Stimulated activated CD4-positive, alpha-beta T cell treated with anti-CD3 and anti-CD28 coated beads, Interleukin-1b, Interleukin-23, amount 100 ng/mL, for 24 hours (primary cell): ENCODE data around the gene STARD9.

Experiments used
- DNase-seq, 4 experiments: peaks; one replicate each; pipeline ENCODE4 v3.0.0-alpha.2; 2020; ENCODE audit warnings: low read depth in 4 of 4, low spot score in 1 of 4

STARD9 gene

DNA sequence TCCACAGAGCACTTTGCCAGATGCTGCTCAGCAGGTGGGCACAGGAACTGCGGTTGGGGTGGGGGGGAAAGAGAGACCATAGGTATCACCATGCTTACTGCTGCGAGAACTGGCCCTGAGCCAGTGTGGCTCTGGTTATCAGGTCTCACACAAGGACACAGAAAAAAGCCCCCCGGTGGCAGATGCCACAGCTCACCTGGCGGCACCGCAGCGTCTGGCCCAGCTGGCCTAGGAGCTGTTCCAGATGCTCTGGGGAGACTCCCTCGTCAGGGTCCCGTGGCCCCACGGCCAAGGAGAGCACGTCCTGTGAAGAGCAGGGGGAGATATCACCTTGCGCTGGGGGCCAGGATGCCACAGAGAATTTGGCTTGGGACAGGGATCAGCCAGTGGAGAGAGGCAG, 150.7 kb downstream of the STARD9 start:
- DNase-seq, result no peak

- no peak for DNase-seq
These were observed 152.5 kb downstream of the STARD9 start for GRCh38 chr15:42727750-42728381.

GRCh38 chr15:42728560-42728959, 153.2 kb downstream of the STARD9 start:
- DNase-seq, result no peak

DNA sequence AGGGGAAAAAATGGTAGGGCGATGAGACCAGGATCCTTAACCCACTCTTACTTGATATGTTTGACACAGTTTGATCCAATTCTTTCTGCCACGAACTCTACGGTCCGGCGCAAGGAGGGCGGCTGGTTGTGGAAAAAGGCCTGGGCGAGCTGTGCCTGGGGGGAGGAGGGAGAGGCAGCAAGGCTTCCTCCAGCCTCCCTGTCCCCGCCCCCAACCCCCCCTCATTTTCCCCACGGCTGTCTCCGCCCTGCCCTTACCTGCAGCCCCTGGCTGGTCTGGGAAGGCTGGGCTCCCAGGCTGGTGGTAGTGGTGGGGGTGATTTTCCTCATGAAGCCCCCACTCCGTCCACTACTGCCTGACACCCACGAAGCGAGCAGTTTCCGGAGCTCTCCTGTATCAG, 153.6 kb downstream of the STARD9 start:
- no peak for DNase-seq

GRCh38 chr15:42729409-42729808, 154.0 kb downstream of the STARD9 start:
- no peak for DNase-seq

GRCh38 chr15:42730135-42730534, 154.7 kb downstream of the STARD9 start:
- no peak for DNase-seq

DNA sequence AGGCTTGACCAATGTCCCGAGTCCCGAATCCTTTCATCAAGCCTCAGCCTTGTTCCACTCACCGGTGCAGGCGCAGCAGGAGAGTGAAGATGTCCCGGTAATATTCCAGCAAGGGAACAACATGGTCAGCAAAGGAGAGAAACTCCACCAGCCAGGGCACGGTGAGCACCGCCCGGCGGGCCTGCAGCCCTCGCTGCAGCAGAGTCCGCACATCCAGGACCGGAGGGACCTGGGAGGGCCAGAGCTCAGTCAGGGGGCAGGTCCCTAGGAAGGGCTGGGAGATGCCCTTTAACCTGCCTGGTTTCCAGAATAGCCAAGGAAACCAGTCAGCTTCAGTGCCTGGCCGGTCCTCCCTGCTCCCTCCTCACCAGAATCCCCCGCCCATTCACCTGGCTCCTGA, 155.1 kb downstream of the STARD9 start:
- DNase-seq, result no peak

GRCh38 chr15:42731461-42731860, 156.1 kb downstream of the STARD9 start:
- no peak for DNase-seq

DNA sequence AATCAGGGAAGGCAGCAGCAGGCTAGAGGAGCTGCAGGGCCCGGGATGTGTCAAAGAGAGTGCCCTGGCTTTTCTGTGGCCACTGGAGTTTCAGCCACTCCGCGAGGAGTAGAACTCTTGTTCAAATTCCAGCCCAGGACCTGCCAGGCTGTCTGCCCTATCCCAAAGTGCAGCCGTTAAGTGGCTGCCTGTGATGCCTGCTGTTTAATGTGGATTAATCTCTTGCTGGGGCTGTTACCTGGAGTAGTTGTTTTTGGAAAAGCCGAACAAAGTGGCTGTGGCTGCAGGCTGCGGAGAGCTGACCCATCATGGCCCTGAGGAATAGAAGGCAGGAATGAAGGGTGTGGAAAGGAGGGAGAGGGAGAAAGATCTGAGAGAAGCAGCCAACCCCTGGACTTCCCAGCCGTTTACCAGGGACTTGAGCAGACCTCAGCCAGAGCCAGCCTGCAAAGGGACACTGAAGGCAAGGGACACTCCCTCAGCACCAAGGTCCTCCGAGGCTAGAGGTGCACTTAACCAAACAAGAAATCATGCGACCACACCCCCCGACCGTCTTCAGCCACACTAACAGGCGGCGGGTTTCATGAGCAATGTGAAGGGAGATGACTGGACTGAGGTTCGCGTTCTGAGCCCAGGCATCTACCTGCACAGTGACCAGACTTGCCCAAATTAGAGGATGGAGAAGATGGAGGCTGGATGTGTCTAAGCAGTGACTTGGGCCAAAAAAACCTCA, 156.9 kb downstream of the STARD9 start:
- DNase-seq, result no peak

- no peak for DNase-seq
These were observed 157.6 kb downstream of the STARD9 start for GRCh38 chr15:42733027-42733426.

DNA sequence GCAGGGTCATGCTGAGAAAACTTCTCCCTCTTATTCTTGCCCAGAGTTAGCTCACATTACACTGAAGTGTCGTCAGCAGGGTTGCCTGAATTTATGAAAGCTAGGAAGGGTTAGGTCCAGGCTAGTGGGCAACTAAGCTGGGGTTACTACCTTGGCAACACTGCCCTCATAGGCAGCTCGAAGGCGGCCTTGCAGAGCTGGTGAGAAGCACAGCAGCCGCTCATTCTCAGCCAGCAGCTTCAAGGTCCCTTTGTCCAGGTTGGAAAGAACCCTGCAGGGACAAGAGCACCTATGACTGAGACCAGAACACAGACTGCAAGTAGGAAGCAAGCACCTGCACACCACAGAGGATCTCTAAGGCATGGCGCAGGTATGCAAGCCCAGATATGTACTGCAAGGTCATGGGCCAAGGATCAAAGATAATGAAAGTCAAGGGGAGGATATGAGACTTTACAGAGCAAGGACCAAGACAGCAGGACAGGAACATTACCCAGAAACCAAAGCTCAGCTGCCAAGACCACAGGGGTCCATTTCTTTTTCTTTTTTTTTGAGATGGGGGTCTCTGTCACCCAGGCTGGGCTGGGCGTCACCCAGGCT, 158.8 kb downstream of the STARD9 start:
- DNase-seq, result no peak

DNA sequence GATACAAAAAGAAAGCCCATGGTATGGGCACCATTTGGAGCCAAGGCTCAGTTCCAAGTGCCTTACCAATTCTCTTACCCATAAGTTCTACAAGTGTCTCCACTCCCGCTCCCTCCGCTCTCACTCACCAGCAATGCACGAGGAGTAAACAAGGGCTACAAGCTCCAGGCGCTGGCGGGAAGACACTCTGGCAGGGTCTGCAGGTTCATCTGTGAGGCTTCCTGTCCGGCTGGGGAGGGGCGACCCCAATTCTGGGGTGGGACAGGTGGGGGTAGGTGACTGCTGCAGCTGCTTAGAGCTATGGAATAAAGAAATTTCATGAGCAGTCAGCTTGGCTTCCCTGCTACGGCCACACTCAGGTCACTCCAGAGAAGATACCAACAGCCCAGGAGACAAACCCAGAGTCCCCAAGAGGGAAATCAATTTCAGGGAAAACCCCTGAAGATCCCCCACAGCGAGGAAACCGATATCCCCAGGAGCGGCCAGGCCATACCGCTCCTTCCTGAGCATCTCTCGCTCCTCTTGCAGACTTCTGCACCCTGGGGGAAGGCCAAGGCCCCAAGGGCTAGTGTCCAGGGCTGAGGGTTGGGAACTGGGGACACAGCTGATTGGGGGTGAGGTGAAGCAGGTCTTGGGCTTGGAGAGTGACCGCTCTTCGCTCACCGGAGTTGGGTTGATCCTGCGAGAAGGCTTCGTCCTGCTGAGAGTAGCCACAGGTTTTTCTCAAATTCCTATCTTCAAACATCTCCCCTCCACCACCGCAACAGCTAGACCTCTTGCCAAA, 160.2 kb downstream of the STARD9 start:
- DNase-seq, result no peak

- DNase-seq, result peak in 1 of 4 experiments; percentile 3
These were observed 160.9 kb downstream of the STARD9 start for GRCh38 chr15:42736178-42736792.

DNA sequence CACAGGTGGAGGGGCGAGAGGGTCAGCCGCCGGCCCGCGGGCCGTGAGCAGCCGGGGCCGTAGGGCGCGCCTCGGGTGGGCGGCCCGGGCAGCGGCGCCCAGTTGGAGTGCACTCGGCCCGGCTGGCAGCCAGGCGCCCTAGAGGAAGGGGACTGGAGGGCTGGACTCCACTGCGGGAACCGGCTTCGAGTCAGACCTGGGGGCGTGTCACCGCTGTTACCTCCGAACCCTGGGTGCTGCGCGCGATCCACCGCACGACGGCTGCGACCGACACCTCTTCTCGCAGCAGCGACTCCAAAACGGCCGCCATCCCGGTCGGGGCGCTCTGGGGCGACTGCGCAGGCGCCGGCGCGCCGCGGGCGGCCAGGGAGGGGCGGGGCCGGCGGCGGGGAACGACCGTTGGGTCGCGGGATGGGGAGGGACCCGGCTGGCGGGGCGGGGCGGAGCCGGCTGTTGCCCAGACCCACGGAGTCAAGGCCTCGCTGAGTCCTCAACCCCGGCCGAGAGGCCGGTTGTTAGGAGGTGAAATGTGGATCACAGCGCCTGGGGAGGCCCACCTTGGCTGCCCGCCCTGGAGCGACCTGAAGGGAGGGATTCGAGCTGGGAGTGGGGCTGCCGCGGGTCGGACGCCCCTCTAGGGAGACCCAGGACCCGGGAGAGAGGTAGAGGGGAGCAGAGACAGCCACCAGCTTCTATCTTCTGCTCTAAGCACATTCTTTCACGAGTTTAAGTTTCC, 161.6 kb downstream of the STARD9 start, which contains the start of gene CDAN1:
CDAN1 (minus strand) TSS at position 336 of the 736 bp plus-strand sequence; CDS start at position 310, 26 bp downstream.
- peak; percentile 79 to 93 (median 90) for DNase-seq

- DNase-seq, result no peak
These were observed 162.3 kb downstream of the STARD9 start for GRCh38 chr15:42737529-42738328.

DNA sequence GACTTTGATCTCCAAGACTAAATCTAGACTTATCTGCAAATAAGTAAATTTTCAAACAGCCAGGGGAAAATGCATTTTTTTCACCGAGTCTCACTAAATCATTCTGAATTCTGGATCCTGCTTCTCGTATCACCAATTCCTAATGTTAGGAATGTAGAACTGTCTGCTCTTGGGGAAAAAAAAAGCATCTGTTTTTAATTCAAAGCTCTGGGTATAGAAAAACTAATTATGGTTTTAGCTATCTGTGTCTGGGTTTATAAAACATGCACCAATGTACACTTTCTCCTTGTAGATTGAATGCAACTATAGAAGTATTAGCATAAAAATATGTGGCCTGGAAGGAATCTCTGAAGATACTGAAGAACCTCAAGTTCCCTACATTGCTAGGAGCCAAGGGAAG, 166.3 kb downstream of the STARD9 start:
- no peak for DNase-seq

DNA sequence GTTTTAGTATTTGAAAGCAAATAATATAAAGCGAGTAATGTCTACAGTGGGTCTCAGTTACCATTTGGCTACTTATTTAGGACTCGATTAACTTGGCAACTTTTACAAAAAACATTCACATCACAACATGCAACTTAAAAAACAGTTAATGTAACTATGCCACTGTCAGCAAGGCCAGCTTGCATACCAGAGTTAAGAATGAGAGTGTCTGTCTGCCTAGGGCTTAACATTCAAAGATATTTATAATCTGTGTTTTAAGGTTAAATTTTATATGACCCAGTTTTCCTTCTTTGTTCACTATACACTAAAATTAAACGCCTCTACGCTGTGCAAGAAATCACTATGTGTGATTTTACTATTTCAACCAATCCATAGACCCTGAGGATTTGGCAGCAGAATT, 166.7 kb downstream of the STARD9 start:
- DNase-seq, result no peak

DNA sequence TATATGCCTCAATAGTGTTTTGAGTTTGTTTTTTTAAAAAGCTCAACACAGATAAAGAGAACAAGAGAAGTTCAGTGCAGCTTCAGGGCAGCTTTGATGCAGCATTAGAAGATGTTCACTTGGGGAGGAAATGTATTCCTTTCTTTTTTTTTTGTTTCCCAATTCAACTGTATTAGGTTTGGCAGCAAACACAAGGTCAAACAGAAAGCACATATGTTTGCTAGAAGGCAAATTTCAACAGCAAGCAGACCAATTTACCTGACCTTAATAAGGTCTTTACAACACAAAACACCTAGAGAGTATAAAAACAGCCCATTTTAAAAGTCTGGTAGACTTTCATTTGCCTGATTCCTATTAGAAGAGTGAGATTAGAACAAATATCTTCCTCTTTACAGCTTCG, 168.8 kb downstream of the STARD9 start:
- DNase-seq, result no peak

DNA sequence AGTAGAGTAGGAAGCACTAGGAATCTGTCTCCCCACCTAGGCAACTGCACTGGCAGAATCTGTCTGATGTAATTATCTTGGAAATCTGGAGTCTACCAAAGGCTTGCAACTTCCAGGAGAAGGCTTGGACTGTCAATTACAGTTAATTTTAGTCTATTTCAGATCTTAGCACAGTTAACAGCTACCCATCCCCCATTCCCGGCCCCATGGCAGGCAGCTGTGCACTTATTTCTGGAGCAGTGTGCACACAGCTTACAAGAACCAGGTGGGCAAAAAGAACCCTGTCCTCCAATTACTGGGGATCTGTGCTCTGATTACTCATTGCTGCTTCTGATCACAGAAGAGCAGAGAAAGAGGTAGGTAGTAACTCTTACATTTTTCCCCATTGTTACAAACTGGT, 173.9 kb downstream of the STARD9 start:
- DNase-seq, result no peak

- DNase-seq, result no peak
These were observed 174.9 kb downstream of the STARD9 start for GRCh38 chr15:42750306-42750705.
